ENCODE measurements around the gene ARMH4. TPM values are rescaled to one million over a fixed set of nuclear protein-coding genes. Genes with fewer than 3 reads are reported as not detected.

Gene ARMH4
- total and polyA plus RNA-seq, 12 donors: 1.3 to 13.1 (median 8.5) TPM

DNA sequence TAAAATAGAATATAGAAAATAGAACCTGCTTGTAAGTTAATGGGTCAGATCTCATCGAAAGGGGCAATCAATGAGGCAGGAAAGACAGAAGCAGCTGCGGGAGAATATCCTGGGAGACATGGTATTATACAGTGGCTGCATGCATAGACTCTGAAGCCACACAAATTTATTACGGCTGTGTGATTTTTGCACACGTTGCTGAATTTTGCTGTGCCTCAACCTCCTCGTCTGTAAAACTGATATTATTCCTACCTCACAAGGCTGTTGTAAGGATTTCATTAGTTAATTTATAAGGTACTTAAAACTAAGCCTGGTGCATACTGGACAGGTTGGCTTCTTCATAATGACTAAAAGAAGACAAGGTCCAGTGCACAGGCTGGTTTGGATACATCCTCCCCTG is 52.3 kb downstream of the ARMH4 start:
- Histone ChIP-seq H3K4me1 (peaks cover 0 to 58% (median 4%) of the 10 kb centered on the region in 9 donors), H3K4me3 (no peak overlapping the region), H3K27me3 (no peaks in the 10 kb centered on the region), H3K36me3 (peaks cover 0 to 20% (median 0%) of the 10 kb centered on the region in 9 donors), H3K27ac (peak overlapping the region in 9 of 10 donors; percentile 69 to 90 (median 82)), H3K9me3 (no peaks in the 10 kb centered on the region)
- intact Hi-C loops (cut with DNase I): loop anchor here in 3 of 10 donors (10.0 kb wide), 2 partner anchors 265 to 295 kb away; partner anchors contain the start of gene TOMM20L (in 1 of the 3)
- TF ChIP-seq, protein P1, sequence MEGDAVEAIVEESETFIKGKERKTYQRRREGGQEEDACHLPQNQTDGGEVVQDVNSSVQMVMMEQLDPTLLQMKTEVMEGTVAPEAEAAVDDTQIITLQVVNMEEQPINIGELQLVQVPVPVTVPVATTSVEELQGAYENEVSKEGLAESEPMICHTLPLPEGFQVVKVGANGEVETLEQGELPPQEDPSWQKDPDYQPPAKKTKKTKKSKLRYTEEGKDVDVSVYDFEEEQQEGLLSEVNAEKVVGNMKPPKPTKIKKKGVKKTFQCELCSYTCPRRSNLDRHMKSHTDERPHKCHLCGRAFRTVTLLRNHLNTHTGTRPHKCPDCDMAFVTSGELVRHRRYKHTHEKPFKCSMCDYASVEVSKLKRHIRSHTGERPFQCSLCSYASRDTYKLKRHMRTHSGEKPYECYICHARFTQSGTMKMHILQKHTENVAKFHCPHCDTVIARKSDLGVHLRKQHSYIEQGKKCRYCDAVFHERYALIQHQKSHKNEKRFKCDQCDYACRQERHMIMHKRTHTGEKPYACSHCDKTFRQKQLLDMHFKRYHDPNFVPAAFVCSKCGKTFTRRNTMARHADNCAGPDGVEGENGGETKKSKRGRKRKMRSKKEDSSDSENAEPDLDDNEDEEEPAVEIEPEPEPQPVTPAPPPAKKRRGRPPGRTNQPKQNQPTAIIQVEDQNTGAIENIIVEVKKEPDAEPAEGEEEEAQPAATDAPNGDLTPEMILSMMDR (IDR thresholded peaks at IDR 0.05): no peak
- DNase-seq (no peak), ATAC-seq (no peak)
- WGBS, 2 donors: 96 to 98% methylated on average over 5 of the region's 5 CpGs

DNA sequence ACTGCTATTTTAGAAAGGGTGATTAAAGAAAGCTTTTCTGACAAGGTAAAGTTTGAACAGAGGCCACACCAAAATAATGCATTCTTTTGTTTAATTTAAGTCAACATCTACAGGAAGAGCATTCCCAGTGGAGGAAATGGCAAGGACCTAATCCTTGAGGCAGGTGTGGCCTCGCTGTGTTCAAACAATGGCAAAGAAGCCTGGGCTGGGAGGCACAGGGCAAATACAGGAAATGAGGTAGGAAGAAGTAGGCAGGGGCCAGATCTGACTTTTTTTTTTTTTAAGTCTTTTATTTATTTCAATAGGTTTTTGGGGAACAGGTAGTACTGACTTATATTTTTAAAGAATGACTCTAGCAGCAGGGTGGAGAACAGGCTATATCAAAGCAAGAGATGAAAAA is 53.5 kb downstream of the ARMH4 start:
- TF ChIP-seq, protein P1 (IDR thresholded peaks at IDR 0.05): no peak
- H3K9me3 ChIP-seq: no peaks in the 10 kb centered on the region
- WGBS, 2 donors: 0 to 40% methylated on average over 1 of the region's 1 CpG
- intact Hi-C loops (cut with DNase I): no loop called here
- peaks cover 0 to 26% (median 0%) of the 10 kb centered on the region in 9 donors for H3K36me3 ChIP-seq
- peak overlapping the region in 9 of 10 donors; percentile 62 to 90 (median 79) for H3K27ac ChIP-seq
- DNase-seq: peak in 1 of 2 donors; percentile 63
- H3K4me1 ChIP-seq: peaks cover 0 to 48% (median 4%) of the 10 kb centered on the region in 9 donors
- peak; percentile 67 to 97 (median 90) for ATAC-seq
- no peak overlapping the region for H3K4me3 ChIP-seq
- no peaks in the 10 kb centered on the region for H3K27me3 ChIP-seq

DNA sequence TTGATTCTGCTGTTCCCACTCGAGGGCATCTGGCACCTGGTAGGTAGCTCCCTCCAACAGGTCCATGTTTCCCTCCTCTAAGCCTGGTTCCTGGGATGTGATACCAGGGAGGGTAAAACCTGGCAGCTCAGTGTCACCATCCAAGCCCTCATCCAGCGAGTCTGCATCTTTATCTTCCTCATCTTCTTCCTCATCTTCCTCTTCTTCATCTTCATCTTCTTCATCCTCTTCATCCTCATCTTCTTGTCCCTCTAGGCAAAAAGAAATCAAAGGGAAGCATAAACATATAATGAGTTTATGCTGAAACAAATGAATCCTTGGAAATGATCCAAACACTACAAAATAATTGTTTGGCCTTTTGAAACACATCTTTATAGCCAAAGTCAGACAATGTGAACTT is 55.3 kb downstream of the ARMH4 start:
- Histone ChIP-seq H3K9me3 (peaks cover 0 to 3% (median 0%) of the 10 kb centered on the region in 11 donors), H3K4me3 (no peak overlapping the region), H3K36me3 (peaks cover 0 to 26% (median 0%) of the 10 kb centered on the region in 9 donors), H3K27me3 (no peaks in the 10 kb centered on the region), H3K4me1 (peaks cover 0 to 50% (median 4%) of the 10 kb centered on the region in 9 donors), H3K27ac (peak overlapping the region in 6 of 10 donors; percentile 20 to 90 (median 86))
- TF ChIP-seq, protein P1 (IDR thresholded peaks at IDR 0.05): no peak
- ATAC-seq (no peak), DNase-seq (no peak)
- WGBS, 2 donors: 84 to 88% methylated on average over 2 of the region's 2 CpGs
- intact Hi-C loops (cut with DNase I): no loop called here

DNA sequence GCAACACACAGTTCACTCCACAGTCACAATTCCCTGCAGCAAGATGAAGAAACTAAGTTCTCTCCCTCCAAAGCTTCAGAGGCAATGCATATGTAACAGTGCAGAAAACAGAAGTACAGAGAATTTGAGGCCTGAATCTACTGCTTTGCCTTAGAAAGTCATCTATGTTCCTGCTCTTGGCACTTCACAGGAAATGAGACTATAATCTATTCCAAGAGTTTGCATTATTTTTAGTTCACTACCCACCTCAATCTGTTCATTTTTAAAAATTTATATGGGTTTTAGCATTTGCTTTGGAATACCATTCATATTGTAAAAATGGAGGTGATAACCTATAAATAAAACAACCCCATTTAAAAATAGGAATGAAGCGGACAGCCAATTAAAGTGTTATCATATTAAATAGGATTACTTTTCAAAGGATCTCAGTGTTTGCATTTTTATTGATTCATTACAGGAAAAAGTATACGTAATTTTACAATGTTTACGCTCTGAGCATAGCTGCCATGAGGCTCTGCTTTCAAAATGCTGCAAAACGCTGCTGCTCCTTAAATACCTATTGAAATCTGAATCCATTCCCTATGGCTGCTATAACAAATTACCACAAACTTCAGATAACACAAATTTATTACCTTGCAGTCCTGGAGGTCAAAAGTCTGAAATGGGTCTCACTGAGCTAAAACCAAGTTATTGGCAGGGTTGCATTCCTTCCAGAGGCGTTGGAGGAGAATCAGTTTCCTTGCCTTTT is 60.0 kb downstream of the ARMH4 start:
- H3K4me3 ChIP-seq: no peak overlapping the region
- TF ChIP-seq, protein P1 (IDR thresholded peaks at IDR 0.05): no peak

More for the DNA sequence above, 60.0 kb downstream of the ARMH4 start:
- 89 to 95% methylated on average over 5 of the region's 5 CpGs for WGBS, 2 donors
- Histone ChIP-seq H3K27ac (peak overlapping the region in 2 of 10 donors; percentile 7), H3K36me3 (peaks cover 0 to 26% (median 0%) of the 10 kb centered on the region in 9 donors), H3K4me1 (peaks cover 0 to 15% (median 0%) of the 10 kb centered on the region in 9 donors), H3K9me3 (peaks cover 0 to 3% (median 0%) of the 10 kb centered on the region in 11 donors), H3K27me3 (no peaks in the 10 kb centered on the region)
- ATAC-seq (no peak), DNase-seq (no peak)
- intact Hi-C loops (cut with DNase I): no loop called here
